Endothelial cell of umbilical vein (primary cell): Measurements from ENCODE around the gene HLA-DPA1. TPM values are rescaled to one million over a fixed set of nuclear protein-coding genes. Genes with fewer than 3 reads are reported as not detected.

Source experiments
- BruUV-seq: library from RNA; stranded (reverse); fragments of 400-500 nt; replicated peaks from 2 replicates; lab custom pipeline; 2021; lab: Mats Ljungman, UMichigan
- CTCF ChIA-PET: fragments of 300-600, 350-600 bp; sonication (Branson Sonifier 250); formaldehyde crosslinking; loops from one replicate; lab custom pipeline; 2021; ENCODE audit warnings: antibody characterized with exemption, inconsistent platforms; lab: Charles Lee
- POLR2A ChIA-PET: fragments of 300-600, 350-600 bp; sonication (Branson Sonifier 250); formaldehyde crosslinking; loops from one replicate; lab custom pipeline; 2021; ENCODE audit warnings: antibody characterized with exemption, inconsistent platforms; lab: Charles Lee
- DNase-seq: peaks from one replicate; pipeline ENCODE4 v3.0.0-alpha.2; 2011; ENCODE audit warnings: low read depth, low spot score
- FAIRE-seq: peaks from 2 replicates; lab custom pipeline; 2011; peaks lifted over from hg19 to GRCh38; lab: Jason Lieb, UNC
- H2AFZ ChIP-seq: 2 replicates; pipeline ENCODE4 v1.6.0; 2012; ENCODE audit warnings: low read depth, low read length, control low read depth, inconsistent platforms
- H3K27ac ChIP-seq: 2 replicates; pipeline ENCODE4 v1.5.1; 2011; ENCODE audit warnings: low read depth, mild to moderate bottlenecking, control low read depth, low read length, moderate library complexity; ENCODE audit not compliant: insufficient read depth
- H3K27me3 ChIP-seq, 2 experiments: 2 replicates each; pipeline versions ENCODE4 v1.6.0 to v1.6.1; 2011; ENCODE audit warnings: low read length in 2 of 2, mixed read lengths in 1 of 2; ENCODE audit not compliant: control insufficient read depth in 2 of 2, insufficient read depth in 2 of 2
- H3K36me3 ChIP-seq, 2 experiments: 2 replicates in 1 of 2; 3 replicates in 1 of 2; pipeline ENCODE4 v1.5.1; 2011; ENCODE audit warnings: low read length in 2 of 2, mild to moderate bottlenecking in 1 of 2, moderate library complexity in 1 of 2; ENCODE audit not compliant: control insufficient read depth in 2 of 2, insufficient read depth in 2 of 2; ENCODE audit errors: extremely low read depth in 1 of 2
- H3K4me1 ChIP-seq: 3 replicates; pipeline ENCODE4 v1.5.1; 2011; ENCODE audit warnings: mild to moderate bottlenecking, low read length; ENCODE audit not compliant: control insufficient read depth, insufficient read depth; ENCODE audit errors: extremely low read depth
- H3K4me2 ChIP-seq: 2 replicates; pipeline ENCODE4 v1.6.1; 2011; ENCODE audit warnings: low read length, control low read depth, mixed read lengths; ENCODE audit not compliant: insufficient read depth
- H3K4me3 ChIP-seq, 3 experiments: fragments of 200-600 bp in 1 of 3; sonication (generic), shearing (Covaris generic) in 1 of 3; replicated peaks in 1 of 3; 2 replicates each; pipeline ENCODE4 v1.5.1; 2011 to 2016; ENCODE audit warnings: control low read depth in 3 of 3, low read length in 3 of 3, mild to moderate bottlenecking in 2 of 3, inconsistent platforms in 1 of 3, low read depth in 1 of 3, moderate library complexity in 1 of 3; ENCODE audit not compliant: insufficient read depth in 1 of 3
- H3K79me2 ChIP-seq: 2 replicates; pipeline ENCODE4 v1.6.0; 2012; ENCODE audit warnings: low read length, inconsistent platforms; ENCODE audit not compliant: control insufficient read depth, insufficient read depth
- H3K9ac ChIP-seq: replicated peaks from 2 replicates; pipeline ENCODE3; 2011; ENCODE audit warnings: low read length, control low read depth; ENCODE audit not compliant: insufficient read depth; ENCODE audit errors: extremely low read depth
- H3K9me1 ChIP-seq: replicated peaks from 3 replicates; pipeline ENCODE4 v1.6.0; 2011; ENCODE audit warnings: mild to moderate bottlenecking, low read length; ENCODE audit not compliant: control insufficient read depth, insufficient read depth; ENCODE audit errors: extremely low read depth
- H3K9me3 ChIP-seq: replicated peaks from 2 replicates; pipeline ENCODE4 v1.5.1; 2012; ENCODE audit warnings: low read length, inconsistent platforms; ENCODE audit not compliant: control insufficient read depth, insufficient read depth
- H4K20me1 ChIP-seq: replicated peaks from 2 replicates; pipeline ENCODE3; 2011; ENCODE audit warnings: mild to moderate bottlenecking, low read length; ENCODE audit not compliant: control insufficient read depth, insufficient read depth; ENCODE audit errors: extremely low read depth
- CTCF ChIP-seq, 2 donors: IDR thresholded peaks; 1 replicate in 1 of 2; 2 replicates in 1 of 2; pipeline ENCODE4 v1.5.1; 2011; ENCODE audit warnings: low read length in 2 of 2, mild to moderate bottlenecking in 2 of 2, moderate library complexity in 2 of 2, control low read depth in 1 of 2, inconsistent platforms in 1 of 2, low read depth in 1 of 2; ENCODE audit not compliant: insufficient read depth in 1 of 2; ENCODE audit errors: extremely low read depth in 1 of 2
- EZH2 ChIP-seq: IDR thresholded peaks from 2 replicates; pipeline ENCODE4 v1.6.1; 2012; ENCODE audit warnings: borderline replicate concordance, low read depth, mild to moderate bottlenecking, moderate library complexity, low read length, inconsistent platforms; ENCODE audit not compliant: severe bottlenecking
- POLR2A ChIP-seq: IDR thresholded peaks from 2 replicates; pipeline ENCODE4 v1.6.1; 2012; ENCODE audit warnings: low read depth, mild to moderate bottlenecking, control low read depth, low read length
- dilution Hi-C: fragments of 300-500 bp; cut with MboI; formaldehyde crosslinking; loops from one replicate; pipeline ENCODE4 v1.15.0; 2019; ENCODE audit warnings: low sequenced_read_pairs; ENCODE audit not compliant: extremely low pct_ligation_motif_present
- intact Hi-C: fragments of 100-400 bp; cut with micrococcal nuclease; formaldehyde crosslinking; loops from one replicate; pipeline ENCODE4 v1.10.0; 2022
- polyA plus RNA-seq, 4 experiments: library from polyadenylated mRNA; depleted of rRNA in 3 of 4; stranded (reverse) in 3 of 4; unstranded in 1 of 4; fragments of >200 nt; gene quantifications; 2 replicates each; pipeline versions ENCODE4 v1.2.1 to v1.2.3, GENCODE V29; 2011 to 2012; ENCODE audit warnings: missing spikeins in 1 of 4
- total RNA-seq: library from RNA; stranded (reverse); gene quantifications from 2 replicates; pipeline ENCODE4 v1.2.3, GENCODE V29; 2021

Gene HLA-DPA1
- total and polyA plus RNA-seq, 2 donors (not counting 3 experiments of a cell fraction or from before 2014, with no cell fraction given) = 23.2 TPM; not detected in 1

DNA sequence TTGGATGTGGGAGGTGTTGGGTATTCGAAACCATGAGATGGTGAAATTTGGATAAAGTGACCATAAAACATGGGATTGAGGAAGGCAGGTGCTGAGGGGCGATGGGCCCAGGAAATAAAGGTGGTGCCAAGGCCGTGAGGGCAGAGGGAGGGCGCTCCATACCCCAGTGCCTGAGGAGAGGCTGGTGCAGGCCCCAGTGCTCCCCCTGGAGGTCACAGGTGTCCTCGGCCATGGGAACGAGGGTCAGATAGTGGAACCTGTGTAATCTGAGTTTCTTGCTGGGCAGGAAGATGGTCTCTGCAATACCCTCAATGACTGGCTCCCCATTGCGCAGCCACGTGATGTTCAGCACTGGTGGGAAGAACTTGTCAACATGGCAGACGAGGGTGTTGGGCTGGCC, 18.5 kb upstream of the HLA-DPA1 start:
- H3K4me1 ChIP-seq = no peaks in the 10 kb centered on the region
- no peak overlapping the region for H3K4me2 ChIP-seq
- DNase-seq (no peak), FAIRE-seq (no peak)
- H3K36me3 ChIP-seq = no peaks in the 10 kb centered on the region
- BruUV-seq = no TSS peak
- H3K9ac ChIP-seq = no peak overlapping the region
- no peak for TF ChIP-seq POLR2A
- TF ChIP-seq CTCF (IDR thresholded peaks at IDR 0.05; ENCODE audit: extremely low read depth in 1 of 2, insufficient read depth in 1 of 2, low read depth in 1 of 2, low read length in 2 of 2) = peak; percentile 36 to 66
- no peak overlapping the region for H3K4me3 ChIP-seq
- POLR2A ChIA-PET = no interaction called here
- CTCF ChIA-PET = no interaction called here
- intact Hi-C loops (loop anchor here (1.0 kb wide), 1 partner anchor 78 kb away; no protein-coding TSS in a partner anchor), dilution Hi-C loops (no loop called here)
- peaks cover 12 to 14% of the 10 kb centered on the region in 2 experiments for H3K27me3 ChIP-seq
- H3K9me3 ChIP-seq = no peaks in the 10 kb centered on the region
- H2AFZ ChIP-seq = no peak overlapping the region
- no peaks in the 10 kb centered on the region for H3K79me2 ChIP-seq
- H3K27ac ChIP-seq = no peak overlapping the region
- no peaks in the 10 kb centered on the region for H3K9me1 ChIP-seq
- H4K20me1 ChIP-seq = no peaks in the 10 kb centered on the region

DNA sequence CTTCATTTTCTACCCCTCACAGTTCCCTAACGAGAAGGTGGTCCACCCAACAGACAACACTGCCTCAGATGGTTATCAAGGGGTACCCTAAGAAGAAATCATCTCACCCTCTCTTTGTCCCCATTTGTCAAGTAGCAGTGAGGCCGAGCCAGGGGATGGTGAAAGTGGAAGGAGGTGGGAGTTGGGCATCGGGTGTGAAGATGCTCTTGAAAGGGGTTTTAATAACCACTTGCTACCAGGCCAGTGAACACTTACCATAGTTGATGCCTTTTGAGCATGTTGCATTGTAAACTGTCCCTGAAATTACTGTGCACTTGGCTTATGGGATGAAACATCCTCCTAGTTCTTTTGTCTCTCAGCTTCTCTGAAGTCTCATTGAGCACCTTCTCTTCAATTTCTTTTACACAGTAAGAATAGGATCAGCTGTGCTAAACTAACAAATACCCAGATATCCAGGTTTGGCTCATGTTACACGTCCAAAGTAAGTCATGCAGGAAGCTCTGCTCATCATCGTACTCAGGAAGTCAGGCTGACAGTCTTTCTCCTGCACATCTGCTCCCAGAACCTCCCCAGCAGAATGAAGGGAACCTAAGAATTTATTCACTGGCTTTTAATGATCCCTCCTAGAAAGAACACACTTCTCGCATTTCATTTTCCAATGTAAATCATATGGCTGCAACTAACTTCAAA, 15.6 kb upstream of the HLA-DPA1 start:
- FAIRE-seq = no peak
- Histone ChIP-seq H4K20me1 (no peaks in the 10 kb centered on the region), H3K9ac (no peak overlapping the region), H3K27me3 (peaks cover 0 to 8% of the 10 kb centered on the region in 2 experiments), H3K4me2 (no peak overlapping the region), H3K4me3 (no peak overlapping the region), H3K9me1 (no peaks in the 10 kb centered on the region), H2AFZ (no peak overlapping the region), H3K9me3 (no peaks in the 10 kb centered on the region), H3K4me1 (no peaks in the 10 kb centered on the region), H3K36me3 (no peaks in the 10 kb centered on the region), H3K79me2 (no peaks in the 10 kb centered on the region), H3K27ac (no peak overlapping the region)
- DNase-seq = no peak
- ChIA-PET POLR2A (no interaction called here), CTCF (interaction anchor here (0.8 to 2.5 kb wide), 4 partner anchors 9 to 159 kb away, joined by 3 to 11 read pairs (median 3); no protein-coding TSS in a partner anchor)
- intact Hi-C loops (no loop called here), dilution Hi-C loops (no loop called here)
- no peak for TF ChIP-seq EZH2
- BruUV-seq = no TSS peak
